Gastroesophageal sphincter (tissue), 4 donors: ENCODE measurements around the gene GEMIN5. TPM values are rescaled to one million over a fixed set of nuclear protein-coding genes. Genes with fewer than 3 reads are reported as not detected.
"Not testable (repeated sequence)": the region's sequence is repeated elsewhere in the genome, so short reads cannot be mapped to it uniquely, and the experiment has no call there.

Experiments
- ATAC-seq: fragments of 150-250 bp; one replicate; pipeline ENCODE4 v1.9.1; 2016; ENCODE audit warnings: mild to moderate bottlenecking, moderate library complexity
- H3K27ac ChIP-seq, 4 donors: fragments of 200-600 bp; sonication (generic) in 3 of 4; 1 replicate in 3 of 4; 2 replicates in 1 of 4; pipeline ENCODE4 v1.5.1; 2016 to 2019
- H3K27me3 ChIP-seq: fragments of 200-600 bp; sonication (generic); one replicate; pipeline ENCODE4 v1.5.1; 2019
- H3K36me3 ChIP-seq, 2 donors: fragments of 200-600 bp; sonication (generic); one replicate each; pipeline ENCODE4 v1.5.1; 2019; ENCODE audit warnings: control low read depth in 1 of 2
- H3K4me1 ChIP-seq, 3 donors: fragments of 200-600 bp; sonication (generic); 1 replicate in 2 of 3; 2 replicates in 1 of 3; pipeline ENCODE4 v1.5.1; 2016 to 2019; ENCODE audit warnings: control low read depth in 2 of 3
- H3K4me3 ChIP-seq, 2 donors: fragments of 200-600 bp; sonication (generic); one replicate each; pipeline ENCODE4 v1.5.1; 2019; ENCODE audit warnings: mild to moderate bottlenecking in 1 of 2, moderate library complexity in 1 of 2
- H3K9me3 ChIP-seq, 3 donors: fragments of 200-600 bp; sonication (generic); one replicate each; pipeline ENCODE4 v1.5.1; 2017 to 2019; ENCODE audit warnings: control low read depth in 2 of 3
- EP300 ChIP-seq: sonication (generic); formaldehyde crosslinking; IDR thresholded peaks from one replicate; pipeline ENCODE4 v1.6.1; 2017; ENCODE audit warnings: antibody characterized with exemption, mild to moderate bottlenecking
- POLR2A ChIP-seq, 2 donors: fragments of 450-650 bp; IDR thresholded peaks; one replicate each; pipeline ENCODE4 v1.6.1; 2017; ENCODE audit warnings: antibody characterized with exemption in 2 of 2, mild to moderate bottlenecking in 2 of 2, moderate library complexity in 1 of 2
- POLR2AphosphoS5 ChIP-seq: sonication (generic); formaldehyde crosslinking; IDR thresholded peaks from one replicate; pipeline ENCODE4 v1.6.1; 2017; ENCODE audit warnings: antibody characterized with exemption
- WGBS, 2 donors: methylation state at CpG; one replicate each; pipeline ENCODE4 v1.1.5; 2018; ENCODE audit warnings: low coverage in 1 of 2; 5-methylcytosine and 5-hydroxymethylcytosine counted together
- total RNA-seq, 4 donors: library from RNA; depleted of rRNA; stranded (reverse); fragments of >200 nt; gene quantifications; one replicate each; pipeline ENCODE4 v1.1.0, GENCODE V29; 2016
- TF ChIP-seq, protein P1 (sequence below), 4 experiments: fragments of 200-600 bp in 2 of 4; fragments of 450-650 bp in 2 of 4; sonication (generic) in 1 of 4; IDR thresholded peaks; one replicate each; pipeline ENCODE4 v1.5.1; 2017 to 2019; ENCODE audit warnings: antibody characterized with exemption in 4 of 4, mild to moderate bottlenecking in 2 of 4, moderate library complexity in 2 of 4

Gene GEMIN5
- total RNA-seq, 4 donors from 2014 or later = 15.8 to 30.0 (median 19.4) TPM

DNA sequence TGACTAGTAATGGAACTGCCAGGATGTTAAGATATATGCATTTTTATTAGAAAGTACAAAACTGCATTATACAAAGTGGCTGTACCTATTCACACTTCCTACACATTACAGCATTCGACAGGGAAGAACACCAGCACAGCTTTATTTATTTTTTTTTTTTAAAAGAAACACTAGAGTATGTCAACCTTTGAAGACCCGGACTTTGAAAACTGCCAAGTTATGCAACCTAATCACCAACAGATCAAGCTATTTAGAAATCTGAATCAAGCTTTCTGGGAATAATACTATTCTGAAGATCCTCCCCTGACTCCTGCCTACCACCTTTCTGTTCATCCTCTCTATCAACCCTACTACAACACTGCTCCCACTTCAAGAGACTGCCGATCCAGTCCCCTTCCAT is 4.5 kb downstream of the GEMIN5 start:
- no peaks in the 10 kb centered on the region for H3K27me3 ChIP-seq
- TF ChIP-seq EP300 (no peak), POLR2AphosphoS5 (no peak), POLR2A (IDR thresholded peaks at IDR 0.05) (no peak)
- TF ChIP-seq, protein P1, sequence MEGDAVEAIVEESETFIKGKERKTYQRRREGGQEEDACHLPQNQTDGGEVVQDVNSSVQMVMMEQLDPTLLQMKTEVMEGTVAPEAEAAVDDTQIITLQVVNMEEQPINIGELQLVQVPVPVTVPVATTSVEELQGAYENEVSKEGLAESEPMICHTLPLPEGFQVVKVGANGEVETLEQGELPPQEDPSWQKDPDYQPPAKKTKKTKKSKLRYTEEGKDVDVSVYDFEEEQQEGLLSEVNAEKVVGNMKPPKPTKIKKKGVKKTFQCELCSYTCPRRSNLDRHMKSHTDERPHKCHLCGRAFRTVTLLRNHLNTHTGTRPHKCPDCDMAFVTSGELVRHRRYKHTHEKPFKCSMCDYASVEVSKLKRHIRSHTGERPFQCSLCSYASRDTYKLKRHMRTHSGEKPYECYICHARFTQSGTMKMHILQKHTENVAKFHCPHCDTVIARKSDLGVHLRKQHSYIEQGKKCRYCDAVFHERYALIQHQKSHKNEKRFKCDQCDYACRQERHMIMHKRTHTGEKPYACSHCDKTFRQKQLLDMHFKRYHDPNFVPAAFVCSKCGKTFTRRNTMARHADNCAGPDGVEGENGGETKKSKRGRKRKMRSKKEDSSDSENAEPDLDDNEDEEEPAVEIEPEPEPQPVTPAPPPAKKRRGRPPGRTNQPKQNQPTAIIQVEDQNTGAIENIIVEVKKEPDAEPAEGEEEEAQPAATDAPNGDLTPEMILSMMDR (IDR thresholded peaks at IDR 0.05) = no peak
- H3K9me3 ChIP-seq = no peaks in the 10 kb centered on the region
- no peak overlapping the region for H3K4me3 ChIP-seq
- ATAC-seq = no peak
- WGBS, 2 donors = 76 to 86% methylated on average over 3 of the region's 3 CpGs
- H3K36me3 ChIP-seq = peaks cover 0 to 68% of the 10 kb centered on the region in 2 donors
- no peak overlapping the region for H3K27ac ChIP-seq
- H3K4me1 ChIP-seq = peaks cover 0 to 21% (median 9%) of the 10 kb centered on the region in 3 donors

DNA sequence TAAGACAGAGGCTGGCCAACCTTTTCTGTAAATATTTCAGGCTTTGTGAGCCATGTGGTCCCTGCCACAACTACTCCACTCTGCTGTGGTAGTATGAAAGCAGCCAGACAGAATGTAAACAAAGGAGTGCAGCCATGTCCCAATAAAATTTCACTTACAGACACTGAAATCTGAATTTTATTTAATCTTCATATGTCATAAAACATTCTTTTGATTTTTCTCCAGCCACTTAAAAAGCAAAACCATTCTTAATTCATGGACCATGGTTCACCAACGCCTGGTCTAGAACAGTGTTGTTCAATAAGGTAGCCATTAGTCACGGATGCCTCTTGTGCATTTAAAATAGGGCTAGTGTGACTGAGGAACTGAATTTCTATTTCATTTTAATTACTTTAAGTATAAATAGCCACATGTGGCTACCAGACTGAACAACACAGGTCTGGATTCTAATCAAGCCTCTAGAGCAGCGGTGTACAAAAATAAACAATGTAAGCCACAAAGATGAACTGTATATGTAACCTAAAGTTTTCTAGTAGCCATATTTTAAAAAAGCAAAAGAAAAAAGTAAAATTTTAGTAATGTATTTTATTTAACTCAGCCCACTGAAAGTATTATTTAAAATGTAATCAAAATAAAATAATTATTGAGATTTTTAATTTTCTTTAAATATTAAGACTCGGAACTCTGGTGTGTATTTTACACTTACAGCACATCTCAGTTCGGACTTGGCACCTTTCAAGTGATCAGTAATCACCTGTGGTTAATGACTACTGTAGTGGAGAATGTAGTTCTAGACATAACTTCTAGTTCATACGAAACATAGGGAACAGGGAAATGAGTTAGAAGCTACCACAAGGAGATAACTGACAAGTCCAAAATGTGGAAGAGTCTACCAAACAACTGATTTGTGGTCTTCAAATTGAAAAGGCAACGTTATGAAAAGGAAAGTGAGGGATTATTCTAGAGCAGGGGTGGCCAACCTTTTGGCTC is 14.3 kb downstream of the GEMIN5 start:
- 85% methylated on average over 7 of the region's 7 CpGs for WGBS, 2 donors
- TF ChIP-seq POLR2AphosphoS5 (no peak), EP300 (no peak), POLR2A (IDR thresholded peaks at IDR 0.05) (no peak)
- TF ChIP-seq, protein P1 (IDR thresholded peaks at IDR 0.05) = no peak
- Histone ChIP-seq H3K4me3 (no peak overlapping the region), H3K27me3 (no peaks in the 10 kb centered on the region), H3K27ac (no peak overlapping the region), H3K36me3 (peaks cover 8 to 100% of the 10 kb centered on the region in 2 donors), H3K4me1 (no peaks in the 10 kb centered on the region), H3K9me3 (no peaks in the 10 kb centered on the region)
- no peak for ATAC-seq

DNA sequence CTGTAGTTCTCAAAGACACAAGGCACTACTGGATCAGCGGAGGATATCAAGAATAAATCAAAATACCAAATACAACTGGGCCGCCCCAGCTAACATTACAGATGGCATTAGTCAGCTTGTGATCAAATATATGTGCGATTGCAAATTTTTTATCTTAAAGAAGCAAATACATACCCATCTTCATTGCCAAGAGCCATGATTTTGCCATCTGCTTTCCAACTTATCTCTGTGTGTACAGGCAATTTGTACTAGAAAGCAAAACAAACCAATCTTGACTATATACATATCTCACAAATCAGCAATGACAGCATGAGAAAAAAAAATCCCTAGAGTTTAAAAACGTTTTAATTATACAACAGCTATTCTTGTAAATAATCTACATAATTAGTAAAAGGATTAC is 20.3 kb downstream of the GEMIN5 start:
- H3K9me3 ChIP-seq = no peaks in the 10 kb centered on the region
- WGBS, 2 donors = 71 to 82% methylated on average over 4 of the region's 4 CpGs
- H3K27ac ChIP-seq = no peak overlapping the region
- peaks cover 4 to 100% of the 10 kb centered on the region in 2 donors for H3K36me3 ChIP-seq
- no peaks in the 10 kb centered on the region for H3K27me3 ChIP-seq
- TF ChIP-seq EP300 (no peak), POLR2A (IDR thresholded peaks at IDR 0.05) (no peak), POLR2AphosphoS5 (no peak)
- TF ChIP-seq, protein P1 (IDR thresholded peaks at IDR 0.05) = no peak
- H3K4me3 ChIP-seq = no peak overlapping the region
- no peak for ATAC-seq
- no peaks in the 10 kb centered on the region for H3K4me1 ChIP-seq

DNA sequence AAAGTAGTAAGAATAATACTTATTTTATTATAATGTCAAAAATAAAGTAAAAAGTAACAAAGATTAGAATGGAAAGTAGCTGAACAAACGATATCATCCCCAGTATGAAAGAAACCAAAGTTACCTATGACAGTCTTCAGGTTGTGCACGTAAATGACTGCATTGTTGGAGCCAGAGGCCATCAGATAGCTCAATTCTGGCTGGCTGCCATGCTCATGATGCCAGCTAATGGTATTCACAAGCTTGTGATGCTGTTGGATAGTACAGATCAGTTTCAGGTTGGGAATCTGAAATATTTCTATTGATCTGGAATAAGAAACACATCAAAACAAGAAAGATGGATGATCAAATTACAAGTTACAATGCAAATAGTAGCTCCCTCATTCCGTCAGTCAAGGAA is 21.1 kb downstream of the GEMIN5 start:
- no peak for TF ChIP-seq EP300
- TF ChIP-seq POLR2AphosphoS5 = no peak
- no peak for TF ChIP-seq POLR2A (IDR thresholded peaks at IDR 0.05)
- TF ChIP-seq, protein P1 (IDR thresholded peaks at IDR 0.05) = no peak
- Histone ChIP-seq H3K4me3 (no peak overlapping the region), H3K9me3 (no peaks in the 10 kb centered on the region), H3K36me3 (peaks cover 4 to 100% of the 10 kb centered on the region in 2 donors), H3K27me3 (no peaks in the 10 kb centered on the region), H3K27ac (no peak overlapping the region), H3K4me1 (no peaks in the 10 kb centered on the region)
- 80 to 84% methylated on average over 2 to 3 of the region's 3 CpGs for WGBS, 2 donors
- ATAC-seq = no peak

DNA sequence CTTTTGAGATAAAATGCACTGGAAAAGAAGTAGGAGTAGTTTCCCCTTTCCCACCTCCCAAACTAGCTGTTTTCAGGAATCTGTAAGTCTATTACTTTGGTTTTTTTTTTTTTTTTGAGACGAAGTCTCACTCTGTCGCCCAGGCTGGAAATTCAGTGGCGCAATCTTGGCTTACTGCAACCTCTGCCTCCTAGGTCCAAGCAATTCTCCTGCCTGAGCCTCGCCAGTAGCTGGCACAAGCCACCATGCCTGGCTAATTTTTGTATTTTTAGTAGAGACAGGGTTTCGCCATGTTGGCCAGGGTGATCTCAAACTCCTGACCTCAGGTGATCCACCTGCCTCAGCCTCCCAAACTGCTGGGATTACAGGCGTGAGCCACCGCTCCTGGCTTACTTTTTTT is 32.4 kb downstream of the GEMIN5 start:
- H3K9me3 ChIP-seq, H3K4me3 ChIP-seq, H3K27ac ChIP-seq, H3K4me1 ChIP-seq, ATAC-seq, H3K27me3 ChIP-seq: not testable (repeated sequence)
- peaks cover 0 to 100% of the 10 kb centered on the region in 2 donors for H3K36me3 ChIP-seq
- 90 to 97% methylated on average over 6 to 7 of the region's 7 CpGs for WGBS, 2 donors
